Panc1 (cell line): ENCODE results near the gene HECTD3.

ENCODE experiments used
- POLR2AphosphoS5 ChIP-seq: IDR thresholded peaks from 2 replicates; pipeline ENCODE4 v1.6.1; 2012; ENCODE audit warnings: mild to moderate bottlenecking, low read depth, low read length, moderate library complexity
- SIN3A ChIP-seq: IDR thresholded peaks from 2 replicates; pipeline ENCODE4 v1.6.1; 2012; ENCODE audit warnings: low read depth, mild to moderate bottlenecking, low read length, moderate library complexity, borderline replicate concordance; ENCODE audit not compliant: insufficient read depth
- TCF7L2 ChIP-seq: IDR thresholded peaks from 2 replicates; pipeline ENCODE4 v1.6.1; 2011; ENCODE audit warnings: mild to moderate bottlenecking, low read depth, low read length, inconsistent platforms
- TF ChIP-seq, protein P1 (sequence below), 2 experiments: IDR thresholded peaks; 2 replicates each; pipeline ENCODE4 v1.6.1; 2011 to 2012; ENCODE audit warnings: low read depth in 2 of 2, control low read depth in 1 of 2, low read length in 1 of 2, mild to moderate bottlenecking in 1 of 2, moderate library complexity in 1 of 2; ENCODE audit not compliant: insufficient read depth in 1 of 2
- TF ChIP-seq, protein P2 (sequence below): fragments of 450-650 bp; IDR thresholded peaks from 2 replicates; pipeline ENCODE4 v1.5.1; 2017; ENCODE audit warnings: mild to moderate bottlenecking

DNA sequence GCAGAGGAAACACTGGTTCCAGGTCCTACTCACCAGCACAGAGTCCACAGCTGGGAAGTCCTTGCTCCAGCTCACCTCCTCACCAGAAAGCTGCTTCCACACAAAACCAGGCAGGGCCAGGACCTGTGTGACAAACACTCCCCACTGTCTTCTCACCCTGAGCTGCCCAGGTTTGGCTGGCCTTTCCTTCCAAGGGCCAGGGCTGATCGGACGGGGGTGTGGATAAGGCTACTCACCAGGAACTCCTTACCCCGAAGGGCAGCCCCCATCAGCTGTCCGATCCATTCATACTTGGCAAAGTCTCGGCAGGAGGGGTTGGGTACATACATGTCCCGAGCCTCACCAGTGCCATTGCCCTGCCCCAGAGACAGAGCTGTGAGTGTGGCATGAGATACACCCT is 5.4 kb downstream of the HECTD3 start:
- TF ChIP-seq, protein P1, sequence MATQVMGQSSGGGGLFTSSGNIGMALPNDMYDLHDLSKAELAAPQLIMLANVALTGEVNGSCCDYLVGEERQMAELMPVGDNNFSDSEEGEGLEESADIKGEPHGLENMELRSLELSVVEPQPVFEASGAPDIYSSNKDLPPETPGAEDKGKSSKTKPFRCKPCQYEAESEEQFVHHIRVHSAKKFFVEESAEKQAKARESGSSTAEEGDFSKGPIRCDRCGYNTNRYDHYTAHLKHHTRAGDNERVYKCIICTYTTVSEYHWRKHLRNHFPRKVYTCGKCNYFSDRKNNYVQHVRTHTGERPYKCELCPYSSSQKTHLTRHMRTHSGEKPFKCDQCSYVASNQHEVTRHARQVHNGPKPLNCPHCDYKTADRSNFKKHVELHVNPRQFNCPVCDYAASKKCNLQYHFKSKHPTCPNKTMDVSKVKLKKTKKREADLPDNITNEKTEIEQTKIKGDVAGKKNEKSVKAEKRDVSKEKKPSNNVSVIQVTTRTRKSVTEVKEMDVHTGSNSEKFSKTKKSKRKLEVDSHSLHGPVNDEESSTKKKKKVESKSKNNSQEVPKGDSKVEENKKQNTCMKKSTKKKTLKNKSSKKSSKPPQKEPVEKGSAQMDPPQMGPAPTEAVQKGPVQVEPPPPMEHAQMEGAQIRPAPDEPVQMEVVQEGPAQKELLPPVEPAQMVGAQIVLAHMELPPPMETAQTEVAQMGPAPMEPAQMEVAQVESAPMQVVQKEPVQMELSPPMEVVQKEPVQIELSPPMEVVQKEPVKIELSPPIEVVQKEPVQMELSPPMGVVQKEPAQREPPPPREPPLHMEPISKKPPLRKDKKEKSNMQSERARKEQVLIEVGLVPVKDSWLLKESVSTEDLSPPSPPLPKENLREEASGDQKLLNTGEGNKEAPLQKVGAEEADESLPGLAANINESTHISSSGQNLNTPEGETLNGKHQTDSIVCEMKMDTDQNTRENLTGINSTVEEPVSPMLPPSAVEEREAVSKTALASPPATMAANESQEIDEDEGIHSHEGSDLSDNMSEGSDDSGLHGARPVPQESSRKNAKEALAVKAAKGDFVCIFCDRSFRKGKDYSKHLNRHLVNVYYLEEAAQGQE (IDR thresholded peaks at IDR 0.05; ENCODE audit: insufficient read depth in 1 of 2, low read depth in 2 of 2, low read length in 1 of 2), result no peak
- TF ChIP-seq, protein P2, sequence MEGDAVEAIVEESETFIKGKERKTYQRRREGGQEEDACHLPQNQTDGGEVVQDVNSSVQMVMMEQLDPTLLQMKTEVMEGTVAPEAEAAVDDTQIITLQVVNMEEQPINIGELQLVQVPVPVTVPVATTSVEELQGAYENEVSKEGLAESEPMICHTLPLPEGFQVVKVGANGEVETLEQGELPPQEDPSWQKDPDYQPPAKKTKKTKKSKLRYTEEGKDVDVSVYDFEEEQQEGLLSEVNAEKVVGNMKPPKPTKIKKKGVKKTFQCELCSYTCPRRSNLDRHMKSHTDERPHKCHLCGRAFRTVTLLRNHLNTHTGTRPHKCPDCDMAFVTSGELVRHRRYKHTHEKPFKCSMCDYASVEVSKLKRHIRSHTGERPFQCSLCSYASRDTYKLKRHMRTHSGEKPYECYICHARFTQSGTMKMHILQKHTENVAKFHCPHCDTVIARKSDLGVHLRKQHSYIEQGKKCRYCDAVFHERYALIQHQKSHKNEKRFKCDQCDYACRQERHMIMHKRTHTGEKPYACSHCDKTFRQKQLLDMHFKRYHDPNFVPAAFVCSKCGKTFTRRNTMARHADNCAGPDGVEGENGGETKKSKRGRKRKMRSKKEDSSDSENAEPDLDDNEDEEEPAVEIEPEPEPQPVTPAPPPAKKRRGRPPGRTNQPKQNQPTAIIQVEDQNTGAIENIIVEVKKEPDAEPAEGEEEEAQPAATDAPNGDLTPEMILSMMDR, result no peak
- TF ChIP-seq POLR2AphosphoS5 (no peak), SIN3A (no peak), TCF7L2 (no peak)
